GM12878 (cell line): ENCODE data around the gene RNMT. TPM values are rescaled to one million over a fixed set of nuclear protein-coding genes. Genes with fewer than 3 reads are reported as not detected.

ENCODE experiments used
- ATAC-seq: fragments of 200-7000 bp; cut with Tn5 transposase; 3 replicates; pipeline ENCODE4 v1.9.1; 2020; ENCODE audit warnings: mild to moderate bottlenecking, moderate library complexity
- BruUV-seq: library from RNA; stranded (reverse); fragments of 400-500 nt; replicated peaks from 2 replicates; lab custom pipeline; 2021; lab: Mats Ljungman, UMichigan
- CTCF ChIA-PET: fragments of 300-600 bp; sonication (Branson Sonifier 250); formaldehyde crosslinking; extraction: SDS; loops from one replicate; lab custom pipeline; 2021; ENCODE audit warnings: inconsistent platforms; lab: Yijun Ruan, JAX
- POLR2A ChIA-PET: fragments of 350-600 bp; formaldehyde crosslinking; extraction: SDS; loops from one replicate; lab custom pipeline; 2021; ENCODE audit warnings: inconsistent platforms; lab: Charles Lee
- RAD21 ChIA-PET: fragments of 300-600 bp; sonication (Branson Sonifier 250); formaldehyde crosslinking; loops from one replicate; lab custom pipeline; 2023; ENCODE audit warnings: antibody characterized with exemption; ENCODE audit not compliant: unreplicated experiment; lab: Charles Lee
- SMC1A ChIA-PET: fragments of 300-600 bp; sonication (Branson Sonifier 250); formaldehyde crosslinking; loops from one replicate; lab custom pipeline; 2023; ENCODE audit not compliant: unreplicated experiment, uncharacterized antibody; lab: Charles Lee
- DNase-seq: peaks from one replicate; pipeline ENCODE4 v3.0.0-alpha.2; 2011; ENCODE audit warnings: low read depth, low spot score
- FAIRE-seq: peaks from 3 replicates; lab custom pipeline; 2011; peaks lifted over from hg19 to GRCh38; lab: Jason Lieb, UNC
- H2AFZ ChIP-seq: 2 replicates; pipeline ENCODE4 v1.6.0; 2011; ENCODE audit warnings: low read depth, low read length, control low read depth; ENCODE audit not compliant: control insufficient read depth
- H3K27ac ChIP-seq: 2 replicates; pipeline ENCODE4 v1.5.1; 2011; ENCODE audit warnings: control low read depth; ENCODE audit not compliant: control insufficient read depth, insufficient read depth
- H3K27me3 ChIP-seq, 2 experiments: replicated peaks in 1 of 2; 2 replicates each; pipeline versions ENCODE4 v1.6.0 to v1.6.1; 2011; ENCODE audit warnings: low read length in 1 of 2; ENCODE audit not compliant: control insufficient read depth in 2 of 2, insufficient read depth in 2 of 2
- H3K36me3 ChIP-seq, 2 experiments: 2 replicates each; pipeline ENCODE4 v1.5.1; 2011; ENCODE audit warnings: low read length in 1 of 2; ENCODE audit not compliant: control insufficient read depth in 2 of 2, insufficient read depth in 2 of 2
- H3K4me1 ChIP-seq: 2 replicates; pipeline ENCODE4 v1.6.1; 2011; ENCODE audit warnings: mild to moderate bottlenecking, low read length, moderate library complexity, mixed read lengths; ENCODE audit not compliant: control insufficient read depth, insufficient read depth
- H3K4me2 ChIP-seq: 2 replicates; pipeline ENCODE4 v1.6.0; 2011; ENCODE audit warnings: control low read depth; ENCODE audit not compliant: control insufficient read depth, insufficient read depth
- H3K4me3 ChIP-seq: fragments of 200-600 bp; sonication (generic); 2 replicates; pipeline ENCODE4 v1.5.1; 2016
- H3K79me2 ChIP-seq: 2 replicates; pipeline ENCODE4 v1.6.0; 2011; ENCODE audit warnings: low read length; ENCODE audit not compliant: control insufficient read depth, insufficient read depth
- H3K9ac ChIP-seq: 2 replicates; pipeline ENCODE4 v1.8.0; 2011; ENCODE audit warnings: low read length, control low read depth, mixed read lengths; ENCODE audit not compliant: control insufficient read depth, insufficient read depth
- H3K9me3 ChIP-seq: replicated peaks from 3 replicates; pipeline ENCODE4 v1.5.1; 2011; ENCODE audit warnings: mild to moderate bottlenecking, low read length; ENCODE audit not compliant: control insufficient read depth, insufficient read depth
- H4K20me1 ChIP-seq: 2 replicates; pipeline ENCODE4 v1.6.0; 2011; ENCODE audit not compliant: control insufficient read depth, insufficient read depth
- BCL11A ChIP-seq: IDR thresholded peaks from 2 replicates; pipeline ENCODE4 v1.6.1; 2011; ENCODE audit warnings: low read depth, low read length
- BCL3 ChIP-seq: IDR thresholded peaks from 2 replicates; pipeline ENCODE4 v1.6.1; 2011; ENCODE audit warnings: borderline replicate concordance, low read depth, mild to moderate bottlenecking, moderate library complexity, low read length; ENCODE audit not compliant: insufficient read depth, poor library complexity, severe bottlenecking
- CBX3 ChIP-seq: fragments of 200-600 bp; sonication (generic); IDR thresholded peaks from 2 replicates; pipeline ENCODE4 v1.6.1; 2016; ENCODE audit warnings: low read depth, borderline replicate concordance
- GABPA ChIP-seq: IDR thresholded peaks from 2 replicates; pipeline ENCODE4 v1.6.1; 2014; ENCODE audit warnings: antibody characterized with exemption, low read depth, mild to moderate bottlenecking, inconsistent platforms
- JUNB ChIP-seq: IDR thresholded peaks from 2 replicates; pipeline ENCODE4 v1.6.1; 2016; ENCODE audit warnings: antibody characterized with exemption, mild to moderate bottlenecking
- KLF5 ChIP-seq: fragments of 450-650 bp; IDR thresholded peaks from 2 replicates; pipeline ENCODE4 v1.6.1; 2014; ENCODE audit warnings: mild to moderate bottlenecking; ENCODE audit not compliant: partially characterized antibody
- MEF2A ChIP-seq: IDR thresholded peaks from 2 replicates; pipeline ENCODE4 v1.6.1; 2011; ENCODE audit warnings: low read depth, mild to moderate bottlenecking, low read length, moderate library complexity; ENCODE audit not compliant: insufficient read depth
- NFXL1 ChIP-seq: fragments of 450-650 bp; IDR thresholded peaks from 2 replicates; pipeline ENCODE4 v1.6.1; 2017; ENCODE audit warnings: antibody characterized with exemption, mild to moderate bottlenecking, borderline replicate concordance
- PAX8 ChIP-seq: fragments of 450-650 bp; IDR thresholded peaks from 2 replicates; pipeline ENCODE4 v1.6.1; 2017; ENCODE audit warnings: mild to moderate bottlenecking, moderate library complexity
- RELB ChIP-seq: fragments of 450-650 bp; IDR thresholded peaks from 2 replicates; pipeline ENCODE4 v1.6.1; 2017; ENCODE audit warnings: low read depth, mild to moderate bottlenecking, moderate library complexity
- RFX5 ChIP-seq: IDR thresholded peaks from 2 replicates; pipeline ENCODE4 v1.6.1; 2011; ENCODE audit warnings: low read depth, low read length, improper control_type of control experiment
- RUNX3 ChIP-seq: IDR thresholded peaks from 2 replicates; pipeline ENCODE4 v1.6.1; 2012; ENCODE audit warnings: low read length, inconsistent platforms
- SIX5 ChIP-seq: IDR thresholded peaks from 2 replicates; pipeline ENCODE4 v1.6.1; 2011; ENCODE audit warnings: mild to moderate bottlenecking, low read depth, low read length, moderate library complexity; ENCODE audit not compliant: severe bottlenecking
- SMAD5 ChIP-seq: IDR thresholded peaks from 2 replicates; pipeline ENCODE4 v1.6.1; 2016; ENCODE audit warnings: antibody characterized with exemption, low read depth
- SREBF2 ChIP-seq: IDR thresholded peaks from 2 replicates; pipeline ENCODE4 v1.6.1; 2012; ENCODE audit warnings: mild to moderate bottlenecking, low read length
- TAF1 ChIP-seq: IDR thresholded peaks from 2 replicates; pipeline ENCODE4 v1.6.1; 2011; ENCODE audit warnings: mild to moderate bottlenecking, low read depth, low read length, borderline replicate concordance
- ZBED1 ChIP-seq: IDR thresholded peaks from 2 replicates; pipeline ENCODE4 v1.6.1; 2016; ENCODE audit warnings: borderline replicate concordance
- WGBS: methylation state at CpG from one replicate; pipeline ENCODE4 v1.1.6; 2016; ENCODE audit warnings: low lambda C conversion rate; ENCODE audit not compliant: insufficient replicate concordance, insufficient coverage; ENCODE audit errors: missing lambda C conversion rate; 5-methylcytosine and 5-hydroxymethylcytosine counted together
- in situ Hi-C: fragments of 300-500 bp; cut with MboI; formaldehyde crosslinking; loops from 9 replicates; pipeline ENCODE4 v1.14.3; 2018; ENCODE audit warnings: mixed read lengths
- intact Hi-C: fragments of 100-400 bp; cut with micrococcal nuclease; formaldehyde crosslinking; loops from one replicate; pipeline ENCODE4 v1.14.2; 2022; ENCODE audit not compliant: unreplicated experiment
- polyA plus RNA-seq, 11 experiments: library from polyadenylated mRNA; depleted of rRNA in 4 of 11; unstranded in 6 of 11; stranded (reverse) in 5 of 11; fragments of >200 nt; fragmentation: Nextera tagmentation in 4 of 11; fragmentation: Illumina TruSeq in 1 of 11; extraction: Ambion mirVana in 4 of 11; extraction: Trizol in 1 of 11; gene quantifications; 1 replicate in 1 of 11; 2 replicates in 10 of 11; pipeline versions ENCODE4 v1.2.1 to v1.2.3, GENCODE V29; 2011 to 2016; ENCODE audit warnings: inconsistent platforms in 2 of 11, missing spikeins in 2 of 11, low read depth in 1 of 11
- total RNA-seq, 4 experiments: library from RNA; depleted of rRNA in 3 of 4; stranded (reverse); fragments of >200 nt in 3 of 4; fragmentation: Illumina TruSeq in 1 of 4; extraction: Trizol in 1 of 4; gene quantifications; 2 replicates each; pipeline versions ENCODE4 v1.2.1 to v1.2.3, GENCODE V29; 2013 to 2021

Gene RNMT
- total and polyA plus RNA-seq, 10 of the 15 experiments (the other 5 are each of a cell fraction or from before 2014, with no cell fraction given), result 18.1 to 63.2 (median 38.8) TPM

GRCh38 chr18:13810950-13811485 lies 84.5 kb downstream of the RNMT start:
- Histone ChIP-seq H3K4me1 (no peaks in the 10 kb centered on the region), H3K9me3 (no peaks in the 10 kb centered on the region), H3K4me3 (no peak overlapping the region), H3K36me3 (no peaks in the 10 kb centered on the region), H2AFZ (no peak overlapping the region), H3K79me2 (no peaks in the 10 kb centered on the region), H3K4me2 (no peak overlapping the region), H3K27ac (no peak overlapping the region), H3K27me3 (peaks cover 2 to 3% of the 10 kb centered on the region in 2 experiments; a peak in 3 of 4 replicates), H4K20me1 (no peaks in the 10 kb centered on the region), H3K9ac (no peak overlapping the region)
- CTCF ChIA-PET, result interaction anchor here (1.1 to 3.4 kb wide), 3 partner anchors 10 to 276 kb away, joined by 3 to 44 read pairs (median 4); no protein-coding TSS in a partner anchor
- no peak for FAIRE-seq
- intact Hi-C loops (loop anchor here (5.0 kb wide), 1 partner anchor 254 kb away; no protein-coding TSS in a partner anchor), in situ Hi-C loops (loop anchor here (5.0 to 10.0 kb wide), 2 partner anchors 254 to 584 kb away; no protein-coding TSS in a partner anchor)
- BruUV-seq, result no TSS peak
- TF ChIP-seq BCL11A (no peak), PAX8 (no peak), RUNX3 (no peak), GABPA (no peak), TAF1 (no peak), SIX5 (no peak), KLF5 (no peak), MEF2A (no peak), RELB (no peak), NFXL1 (no peak), RFX5 (no peak), JUNB (no peak), ZBED1 (no peak), CBX3 (no peak), BCL3 (no peak), SMAD5 (no peak), SREBF2 (no peak)
- WGBS, result 5% methylated on average over 10 of the region's 10 CpGs
- SMC1A ChIA-PET, result interaction anchor here (1.4 to 3.2 kb wide), 2 partner anchors 251 to 256 kb away, joined by 3 to 11 read pairs; no protein-coding TSS in a partner anchor
- RAD21 ChIA-PET, result interaction anchor here (1.4 kb wide), 1 partner anchor 253 kb away, joined by 4 read pairs; no protein-coding TSS in a partner anchor
- ATAC-seq, result no peak
- POLR2A ChIA-PET, result no interaction called here
- no peak for DNase-seq
